B cell (primary cell): ENCODE measurements around the gene CDH12.

Source experiments
- EZH2 ChIP-seq: IDR thresholded peaks from 2 replicates; pipeline ENCODE4 v1.6.1; 2012; ENCODE audit warnings: borderline replicate concordance, low read depth, mild to moderate bottlenecking, moderate library complexity, low read length; ENCODE audit not compliant: insufficient read depth, poor library complexity, severe bottlenecking
- TF ChIP-seq, protein P1 (sequence below): fragments of 200-600 bp; IDR thresholded peaks from one replicate; pipeline ENCODE4 v1.8.0; 2022; ENCODE audit warnings: antibody characterized with exemption, mild to moderate bottlenecking

DNA sequence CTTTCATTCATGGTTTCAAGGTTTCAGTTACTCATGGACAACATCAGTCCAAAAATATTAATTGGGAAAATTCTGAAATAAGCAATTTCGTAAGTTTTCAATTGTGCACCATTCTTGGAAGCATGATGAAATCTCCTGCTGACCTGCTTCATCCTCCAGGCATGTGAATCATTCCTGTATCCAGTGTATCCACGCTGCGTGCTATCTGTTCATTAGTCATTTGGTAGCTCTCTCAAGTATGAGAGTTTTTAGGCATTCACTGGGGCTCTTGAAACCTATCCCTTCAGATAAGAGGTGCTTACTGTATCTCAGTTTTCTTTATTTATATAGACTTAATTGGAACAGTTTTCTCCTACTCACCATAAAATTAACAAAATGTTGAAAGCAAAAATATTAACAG lies 293.0 kb downstream of the CDH12 start:
- TF ChIP-seq, protein P1, sequence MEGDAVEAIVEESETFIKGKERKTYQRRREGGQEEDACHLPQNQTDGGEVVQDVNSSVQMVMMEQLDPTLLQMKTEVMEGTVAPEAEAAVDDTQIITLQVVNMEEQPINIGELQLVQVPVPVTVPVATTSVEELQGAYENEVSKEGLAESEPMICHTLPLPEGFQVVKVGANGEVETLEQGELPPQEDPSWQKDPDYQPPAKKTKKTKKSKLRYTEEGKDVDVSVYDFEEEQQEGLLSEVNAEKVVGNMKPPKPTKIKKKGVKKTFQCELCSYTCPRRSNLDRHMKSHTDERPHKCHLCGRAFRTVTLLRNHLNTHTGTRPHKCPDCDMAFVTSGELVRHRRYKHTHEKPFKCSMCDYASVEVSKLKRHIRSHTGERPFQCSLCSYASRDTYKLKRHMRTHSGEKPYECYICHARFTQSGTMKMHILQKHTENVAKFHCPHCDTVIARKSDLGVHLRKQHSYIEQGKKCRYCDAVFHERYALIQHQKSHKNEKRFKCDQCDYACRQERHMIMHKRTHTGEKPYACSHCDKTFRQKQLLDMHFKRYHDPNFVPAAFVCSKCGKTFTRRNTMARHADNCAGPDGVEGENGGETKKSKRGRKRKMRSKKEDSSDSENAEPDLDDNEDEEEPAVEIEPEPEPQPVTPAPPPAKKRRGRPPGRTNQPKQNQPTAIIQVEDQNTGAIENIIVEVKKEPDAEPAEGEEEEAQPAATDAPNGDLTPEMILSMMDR = no peak
- TF ChIP-seq EZH2 = no peak
